Psoas muscle (tissue), 8 donors: Measurements from ENCODE around the gene ALDH1A1. TPM values are rescaled to one million over a fixed set of nuclear protein-coding genes. Genes with fewer than 3 reads are reported as not detected.

Source experiments
- ATAC-seq, 4 donors: fragments of 200-7000 bp; cut with Tn5 transposase; one replicate each; pipeline ENCODE4 v1.9.1; 2020; ENCODE audit warnings: moderate library complexity in 3 of 4, mild to moderate bottlenecking in 2 of 4
- DNase-seq, 2 donors: peaks; one replicate each; pipeline ENCODE4 v3.0.0-alpha.2; 2020
- H3K27ac ChIP-seq: fragments of 200-600 bp; one replicate; pipeline ENCODE4 v1.8.0; 2022
- H3K27me3 ChIP-seq, 3 donors: fragments of 200-600 bp in 1 of 3; one replicate each; pipeline versions ENCODE4 v1.6.1 to v1.8.0; 2013 to 2022; ENCODE audit warnings: low read length in 2 of 3, mild to moderate bottlenecking in 2 of 3, moderate library complexity in 1 of 3; ENCODE audit not compliant: insufficient read depth in 3 of 3
- H3K36me3 ChIP-seq, 2 donors: fragments of 200-600 bp in 1 of 2; one replicate each; pipeline versions ENCODE4 v1.6.1 to v1.8.0; 2013 to 2022; ENCODE audit warnings: low read depth in 1 of 2, mild to moderate bottlenecking in 1 of 2, moderate library complexity in 1 of 2; ENCODE audit not compliant: insufficient read depth in 1 of 2
- H3K4me1 ChIP-seq: fragments of 200-600 bp; one replicate; pipeline ENCODE4 v1.8.0; 2022
- H3K4me3 ChIP-seq: fragments of 200-600 bp; one replicate; pipeline ENCODE4 v1.8.0; 2022; ENCODE audit warnings: mild to moderate bottlenecking
- H3K9me3 ChIP-seq: fragments of 200-600 bp; one replicate; pipeline ENCODE4 v1.8.0; 2022
- CTCF ChIP-seq: fragments of 200-600 bp; IDR thresholded peaks from one replicate; pipeline ENCODE4 v1.8.0; 2022; ENCODE audit warnings: antibody characterized with exemption
- WGBS, 3 donors: extraction: QIAGEN DNeasy Blood & Tissue Kit; methylation state at CpG; one replicate each; pipeline versions ENCODE4 v1.1.6 to v1.1.7; 2013; 5-methylcytosine and 5-hydroxymethylcytosine counted together
- intact Hi-C, 2 donors: fragments of 100-400 bp; cut with DNase I; formaldehyde crosslinking; loops; one replicate each; pipeline versions ENCODE4 v1.11.0 to v1.14.2; 2022
- polyA plus RNA-seq, 3 donors: library from polyadenylated mRNA; stranded (reverse); fragments of 200-250 nt; gene quantifications; one replicate each; pipeline ENCODE4 v1.2.3, GENCODE V29; 2013
- total RNA-seq, 4 donors: library from RNA; stranded (reverse); fragmentation: NEBNext Ultra II Directional in 2 of 4; extraction: Animal tissue kit (Norgen Biotek cat#: 25700) in 2 of 4; gene quantifications; one replicate each; pipeline versions ENCODE4 v1.2.1 to v1.2.4, GENCODE V29; 2021 to 2023
- donor health status: healthy with polysubstance abuse.
- donor health status: DM: no; HTN: no; CAD: no; lungs with moderate emphysema.
- donor health status: Bipolar disorder and iron deficiency.
- donor health status: healthy.
- donor health status: DM: yes; HTN: yes; CAD: no.
- donor health status: DM: no; HTN: no; CAD: no.
- donor health status: DM: no; HTN: no; CAD: no.
- donor health status: DM: yes; HTN: yes; CAD: no.

ALDH1A1 gene
- total and polyA plus RNA-seq, 7 donors: 7.0 to 57.0 (median 21.0) TPM

DNA sequence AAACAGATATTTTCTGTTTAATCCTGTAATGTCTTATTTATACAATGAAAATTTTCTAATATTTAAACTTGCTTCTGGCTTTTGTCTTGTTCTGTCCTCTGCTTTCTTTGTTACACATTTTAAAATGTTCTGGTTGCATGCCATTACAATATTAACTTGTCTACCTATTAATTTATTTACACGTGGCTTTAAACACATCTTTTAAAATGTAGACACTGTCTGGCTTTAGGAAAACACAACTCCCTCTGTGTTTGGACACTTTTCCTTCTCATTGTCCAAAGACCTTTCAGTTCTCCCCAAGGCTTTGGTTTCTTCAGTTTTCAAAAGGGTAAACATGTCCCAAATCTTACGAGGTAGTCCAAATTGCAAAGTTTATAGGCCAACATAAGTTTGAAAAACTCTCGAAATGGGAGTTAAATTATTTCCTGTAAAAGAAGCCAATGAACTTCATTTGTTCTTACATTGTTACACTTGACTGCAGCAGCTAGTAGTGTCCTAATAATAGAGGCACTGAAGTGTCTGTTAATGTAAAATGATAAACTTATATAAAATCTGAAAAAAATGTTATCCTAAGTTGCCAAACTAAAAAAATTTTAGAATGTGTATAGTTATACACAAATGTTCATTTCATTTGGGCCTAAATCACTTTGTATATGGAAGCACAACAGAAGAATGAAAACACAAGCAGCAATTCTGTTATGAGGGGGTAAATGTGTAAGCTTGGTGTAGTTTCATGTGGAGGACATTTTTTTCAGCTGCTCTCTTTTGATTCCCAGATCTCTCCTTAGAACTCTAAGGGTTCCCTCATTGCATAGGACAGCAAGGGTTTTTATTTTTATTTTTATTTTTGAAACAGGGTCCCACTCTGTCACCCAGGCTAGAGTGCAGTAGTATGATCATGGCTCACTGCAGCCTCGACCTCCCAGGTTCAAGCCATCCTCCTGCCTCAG lies 53.8 kb downstream of the ALDH1A1 start:
- Histone ChIP-seq H3K27ac (no peak overlapping the region), H3K4me1 (no peaks in the 10 kb centered on the region), H3K36me3 (peaks cover 0 to 15% of the 10 kb centered on the region in 2 donors), H3K27me3 (no peaks in the 10 kb centered on the region), H3K9me3 (no peaks in the 10 kb centered on the region), H3K4me3 (no peak overlapping the region)
- intact Hi-C loops: no loop called here
- TF ChIP-seq CTCF: no peak
- DNase-seq (no peak), ATAC-seq (no peak)
- 60 to 73% (median 63%) methylated on average over 4 of the region's 4 CpGs for WGBS, 3 donors

DNA sequence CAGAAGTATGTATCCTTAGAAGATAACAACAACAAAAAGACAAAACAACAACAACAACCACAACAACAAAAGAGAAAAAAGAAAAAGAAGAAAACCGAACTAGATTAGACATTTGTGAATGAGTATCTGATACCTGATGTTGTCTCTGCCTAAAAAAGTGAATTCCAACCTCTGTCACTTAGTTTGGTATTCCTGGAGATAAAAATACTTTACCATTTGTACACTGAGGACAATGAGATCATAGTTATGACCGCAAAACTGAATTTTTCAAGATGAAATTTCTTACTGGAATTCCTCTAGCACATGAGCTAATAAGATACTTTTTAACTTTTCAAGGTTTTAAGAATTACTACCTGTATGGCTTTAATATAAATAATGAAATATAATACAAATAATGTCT lies 54.5 kb downstream of the ALDH1A1 start:
- DNase-seq (no peak), ATAC-seq (no peak)
- Histone ChIP-seq H3K4me1 (no peaks in the 10 kb centered on the region), H3K36me3 (peaks cover 0 to 14% of the 10 kb centered on the region in 2 donors), H3K27ac (no peak overlapping the region), H3K9me3 (no peaks in the 10 kb centered on the region), H3K27me3 (no peaks in the 10 kb centered on the region), H3K4me3 (no peak overlapping the region)
- 64 to 85% (median 76%) methylated on average over 2 of the region's 2 CpGs for WGBS, 3 donors
- TF ChIP-seq CTCF: no peak
- intact Hi-C loops: no loop called here

- intact Hi-C loops: no loop called here
- Histone ChIP-seq H3K27ac (no peak overlapping the region), H3K4me1 (no peaks in the 10 kb centered on the region), H3K4me3 (no peak overlapping the region), H3K27me3 (no peaks in the 10 kb centered on the region), H3K36me3 (peaks cover 0 to 5% of the 10 kb centered on the region in 2 donors), H3K9me3 (no peaks in the 10 kb centered on the region)
- 72 to 82% (median 77%) methylated on average over 3 of the region's 3 CpGs for WGBS, 3 donors
- no peak for TF ChIP-seq CTCF
- DNase-seq: no peak
- no peak for ATAC-seq
These were observed 55.7 kb downstream of the ALDH1A1 start for GRCh38 chr9:72897069-72897649.

GRCh38 chr9:72896439-72896838 lies 56.4 kb downstream of the ALDH1A1 start:
- Histone ChIP-seq H3K9me3 (no peaks in the 10 kb centered on the region), H3K4me3 (no peak overlapping the region), H3K27me3 (no peaks in the 10 kb centered on the region), H3K4me1 (no peaks in the 10 kb centered on the region), H3K27ac (no peak overlapping the region), H3K36me3 (peaks cover 0 to 5% of the 10 kb centered on the region in 2 donors)
- DNase-seq (no peak), ATAC-seq (no peak)
- WGBS, 3 donors: 95 to 97% (median 96%) methylated on average over 1 of the region's 1 CpG
- TF ChIP-seq CTCF: no peak
- intact Hi-C loops: no loop called here
